HG03103 (cell line): ENCODE data around the gene RFTN1.

Experiments
- ATAC-seq: cut with Tn5 transposase; IDR thresholded peaks from one replicate; pipeline ENCODE4 v1.9.1; 2021; ENCODE audit warnings: low read depth; ENCODE audit not compliant: unreplicated experiment

RFTN1 gene

GRCh38 chr3:16297997-16298885 is 215.3 kb downstream of the RFTN1 start:
- no peak for ATAC-seq

- no peak for ATAC-seq
Observed at GRCh38 chr3:16295298-16295890, 218.1 kb downstream of the RFTN1 start.

GRCh38 chr3:16294844-16295243 is 218.7 kb downstream of the RFTN1 start:
- ATAC-seq = no peak

- ATAC-seq = no peak
Observed at GRCh38 chr3:16290827-16291196, 222.7 kb downstream of the RFTN1 start.

GRCh38 chr3:16290007-16290826 is 223.3 kb downstream of the RFTN1 start:
- no peak for ATAC-seq

- no peak for ATAC-seq
Observed at GRCh38 chr3:16289144-16289889, 224.2 kb downstream of the RFTN1 start.

GRCh38 chr3:16288664-16289063 is 224.8 kb downstream of the RFTN1 start:
- ATAC-seq = no peak

GRCh38 chr3:16286751-16287543 is 226.6 kb downstream of the RFTN1 start:
- ATAC-seq = no peak

GRCh38 chr3:16286161-16286560 is 227.3 kb downstream of the RFTN1 start:
- no peak for ATAC-seq

GRCh38 chr3:16284633-16285032 is 228.9 kb downstream of the RFTN1 start:
- no peak for ATAC-seq

GRCh38 chr3:16280671-16281070 is 232.8 kb downstream of the RFTN1 start:
- ATAC-seq = no peak

- no peak for ATAC-seq
Observed at GRCh38 chr3:16279010-16279801, 234.3 kb downstream of the RFTN1 start.

- no peak for ATAC-seq
Observed at GRCh38 chr3:16277471-16277870, 236.0 kb downstream of the RFTN1 start.

GRCh38 chr3:16273867-16274266 is 239.6 kb downstream of the RFTN1 start:
- no peak for ATAC-seq

- no peak for ATAC-seq
Observed at GRCh38 chr3:16272588-16272987, 240.9 kb downstream of the RFTN1 start.

- ATAC-seq = no peak
Observed at GRCh38 chr3:16270855-16271254, 242.6 kb downstream of the RFTN1 start.

- no peak for ATAC-seq
Observed at GRCh38 chr3:16266714-16267113, 246.8 kb downstream of the RFTN1 start.
